Stimulated activated CD8-positive, alpha-beta memory T cell treated with anti-CD3 and anti-CD28 coated beads, Interleukin-15, amount 100 ng/mL, for 4 hours (primary cell): ENCODE data around the gene RIMKLA.
A peak's percentile ranks its signal among the peaks of the same experiment; 100 is the strongest.

Experiments
- DNase-seq, 2 donors: peaks; one replicate each; pipeline ENCODE4 v3.0.0-alpha.2; 2020; ENCODE audit warnings: low read depth in 2 of 2

The RIMKLA gene, protein sequence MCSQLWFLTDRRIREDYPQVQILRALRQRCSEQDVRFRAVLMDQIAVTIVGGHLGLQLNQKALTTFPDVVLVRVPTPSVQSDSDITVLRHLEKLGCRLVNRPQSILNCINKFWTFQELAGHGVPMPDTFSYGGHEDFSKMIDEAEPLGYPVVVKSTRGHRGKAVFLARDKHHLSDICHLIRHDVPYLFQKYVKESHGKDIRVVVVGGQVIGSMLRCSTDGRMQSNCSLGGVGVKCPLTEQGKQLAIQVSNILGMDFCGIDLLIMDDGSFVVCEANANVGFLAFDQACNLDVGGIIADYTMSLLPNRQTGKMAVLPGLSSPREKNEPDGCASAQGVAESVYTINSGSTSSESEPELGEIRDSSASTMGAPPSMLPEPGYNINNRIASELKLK

DNA sequence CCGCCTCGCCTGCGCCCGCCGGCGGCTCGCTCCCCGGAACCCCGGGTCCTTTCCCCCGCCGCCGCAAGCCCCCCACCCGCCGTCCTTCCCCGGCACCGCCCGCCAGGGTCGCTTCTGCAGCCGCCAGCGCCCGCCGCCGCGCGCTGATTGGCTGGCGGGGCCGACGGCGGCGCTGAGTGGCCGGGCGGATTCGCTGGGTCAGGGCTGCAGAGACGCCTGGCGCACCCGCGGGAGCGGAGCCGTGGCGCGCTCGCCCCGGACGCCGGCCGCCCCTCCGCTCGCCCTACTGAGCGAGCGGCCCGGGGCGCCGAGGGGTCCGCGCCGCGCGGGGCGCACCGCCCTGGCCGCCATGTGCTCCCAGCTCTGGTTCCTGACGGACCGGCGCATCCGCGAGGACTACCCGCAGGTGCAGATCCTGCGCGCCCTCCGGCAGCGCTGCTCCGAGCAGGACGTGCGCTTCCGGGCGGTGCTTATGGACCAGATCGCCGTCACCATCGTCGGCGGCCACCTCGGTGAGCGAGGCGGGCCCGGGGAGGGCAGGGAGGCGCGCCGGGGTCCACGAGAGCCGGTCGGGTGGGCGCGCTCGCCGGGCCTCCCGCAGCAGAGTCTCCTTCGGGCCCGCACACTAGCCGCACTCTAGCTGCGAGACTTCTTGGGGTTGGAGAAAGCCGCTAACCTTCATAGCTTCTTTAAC lies at the start of gene RIMKLA:
Gene RIMKLA (plus strand): TSS at position 207 of the 694 bp plus-strand sequence. CDS start 143 bp downstream, at position 350.
- peak in 1 of 2 donors; percentile 23 for DNase-seq

DNA sequence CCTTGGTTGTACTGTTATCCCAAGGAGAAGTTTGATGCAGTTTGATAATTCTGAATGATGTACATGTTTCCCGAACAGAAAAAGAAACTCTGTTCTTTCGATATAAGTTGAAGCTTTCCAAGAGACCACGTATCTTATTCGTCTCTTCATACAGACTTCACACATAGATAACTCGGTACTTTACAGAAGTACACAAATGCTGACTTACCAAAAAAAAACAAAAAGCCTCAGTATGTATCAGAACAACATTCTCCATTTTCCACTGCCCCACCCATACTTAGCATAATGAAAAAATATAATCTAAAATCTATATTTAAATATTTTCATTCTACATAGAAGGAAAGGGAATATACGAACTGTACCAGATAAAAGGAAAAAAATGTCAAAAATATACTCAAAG lies 47.7 kb upstream of the RIMKLA start:
- DNase-seq, result no peak

DNA sequence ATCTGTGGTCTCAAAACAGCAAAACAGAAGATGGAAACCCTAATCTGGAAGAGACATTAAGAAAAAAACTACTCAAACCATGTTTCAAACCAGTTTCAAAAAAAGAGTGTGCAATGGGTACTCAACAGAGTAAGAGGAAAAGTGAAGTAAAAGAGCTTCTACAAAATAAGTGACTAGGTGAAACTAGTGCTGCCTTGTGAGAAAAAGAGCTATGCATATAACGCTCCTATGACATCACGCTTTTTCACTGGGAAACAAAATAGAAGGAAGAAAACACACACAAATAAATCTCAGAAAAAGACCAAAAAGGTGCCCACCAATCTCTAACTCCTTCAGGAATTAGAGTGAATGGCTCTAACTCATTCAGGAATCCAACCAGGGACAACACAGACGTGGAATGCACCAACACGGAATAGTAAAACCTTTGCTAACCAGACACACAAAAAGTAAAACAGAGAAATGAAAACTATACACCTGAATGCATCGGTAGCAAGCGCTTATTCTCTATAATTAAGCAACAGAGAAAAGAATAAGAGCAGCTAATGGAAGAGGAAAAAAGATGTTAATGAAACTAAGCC lies 46.8 kb upstream of the RIMKLA start:
- DNase-seq, result no peak

DNA sequence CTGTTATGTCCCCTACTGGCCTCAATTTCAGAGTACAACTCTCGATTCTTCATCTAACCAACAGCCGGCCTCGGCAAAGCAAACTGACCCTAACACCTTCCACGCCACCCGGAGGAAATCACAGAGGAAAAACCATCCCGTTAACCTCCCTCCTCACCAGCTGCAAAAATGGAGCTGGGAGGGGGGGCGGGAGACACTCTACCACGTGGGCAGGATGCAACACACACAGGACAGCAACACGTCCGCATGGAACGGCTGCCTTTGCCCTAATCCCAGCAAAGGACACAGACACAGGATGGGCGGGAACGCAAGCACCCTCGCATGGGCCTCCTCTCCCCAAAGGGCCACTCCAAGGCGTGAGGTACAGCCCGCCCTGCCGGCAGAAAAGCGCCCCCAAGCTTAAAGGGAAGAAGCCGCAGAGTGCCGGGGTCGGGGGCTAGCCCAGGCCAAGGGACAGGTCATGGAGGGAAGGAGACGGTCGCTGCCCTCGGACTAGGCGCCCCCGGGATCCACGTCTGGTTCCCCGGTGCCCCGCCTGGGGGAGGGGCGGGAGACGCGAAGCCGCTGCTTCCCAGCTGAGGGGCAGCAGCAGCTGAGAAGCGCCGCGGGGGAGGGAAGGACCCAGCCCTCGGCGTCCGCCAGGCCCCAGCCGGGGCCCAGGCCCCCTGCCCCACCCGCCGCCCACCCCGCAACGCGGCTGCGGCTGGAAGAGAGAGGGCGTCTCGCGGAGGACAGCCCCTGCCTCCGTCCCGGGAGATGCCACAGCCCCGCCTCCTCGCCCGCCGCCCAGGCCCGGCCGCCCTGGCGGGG lies 46.1 kb upstream of the RIMKLA start:
- DNase-seq, result peak; percentile 7 to 8

DNA sequence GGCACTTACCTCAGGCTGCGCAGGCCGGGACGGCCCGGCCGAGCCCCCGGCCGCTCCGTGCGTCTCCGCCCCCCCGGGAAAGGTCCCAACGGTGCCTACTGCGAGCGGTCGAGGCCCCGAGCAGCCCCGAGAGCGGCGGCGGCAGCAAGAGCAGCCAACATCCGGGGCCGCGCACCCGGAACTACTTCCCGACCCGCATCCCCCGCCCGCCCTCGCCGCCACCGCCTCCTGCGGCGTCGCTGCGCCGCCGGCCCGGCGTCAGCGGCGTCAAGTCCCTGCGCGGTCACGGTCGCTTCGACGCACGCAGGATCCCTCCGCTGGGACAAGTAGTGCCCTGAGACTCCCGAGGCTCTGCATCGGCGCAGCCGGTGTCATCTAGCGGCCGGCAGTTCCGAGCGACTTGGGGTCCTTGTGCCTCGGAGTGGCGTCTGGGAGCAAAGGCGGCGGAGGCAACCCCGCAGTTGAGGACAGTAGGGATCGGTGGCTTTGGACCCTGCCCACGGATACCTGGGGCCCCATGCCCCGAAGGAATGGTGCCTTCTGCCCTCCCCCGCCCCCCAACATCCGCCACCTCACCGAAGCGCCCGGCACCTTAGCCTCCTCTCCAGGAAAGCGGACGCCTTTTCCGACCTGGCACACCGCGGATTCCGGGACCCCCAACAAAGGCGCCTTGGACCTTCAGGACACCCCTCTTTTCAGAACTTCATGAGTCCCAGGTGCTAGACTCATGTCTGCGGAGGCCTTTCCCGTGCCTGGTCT lies 45.4 kb upstream of the RIMKLA start, which contains the start of gene FOXJ3:
Gene FOXJ3 (minus strand): TSS at position 186 of the 759 bp plus-strand sequence. CDS start 24,142 bp downstream, outside the sequence.
- peak; percentile 78 to 86 for DNase-seq

DNA sequence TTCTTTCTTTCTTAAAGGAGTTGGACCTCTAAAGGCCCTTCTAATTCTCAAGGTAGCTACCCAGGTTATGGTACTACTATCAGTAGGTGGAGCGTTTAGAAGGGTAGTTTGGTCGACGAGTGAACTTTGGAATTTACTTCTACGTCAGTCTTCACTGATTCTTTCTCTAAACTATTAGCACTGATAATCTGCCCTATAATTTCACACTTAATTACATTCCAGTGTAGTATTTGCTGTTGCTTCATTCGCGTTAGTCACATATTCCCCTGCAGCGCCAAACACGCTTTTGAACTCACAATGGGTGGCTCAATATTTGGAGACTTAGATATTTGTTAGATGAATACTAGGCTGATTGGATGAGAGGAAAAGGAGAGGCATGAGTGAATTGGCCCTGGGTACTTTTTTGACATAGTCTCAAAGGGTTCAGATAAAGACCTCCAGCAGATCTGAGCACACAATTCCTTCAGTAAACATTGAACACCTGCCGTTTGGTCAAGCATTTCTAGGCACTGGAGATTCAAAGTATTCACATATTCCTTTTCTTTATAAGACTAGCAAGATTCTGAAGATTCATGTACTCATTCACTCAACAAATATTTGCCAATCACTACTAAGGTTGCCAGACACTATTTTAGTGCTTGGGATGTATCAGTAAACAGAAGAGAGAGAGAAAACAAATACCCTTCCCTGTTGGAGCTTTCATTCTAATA lies 44.6 kb upstream of the RIMKLA start:
- DNase-seq, result no peak

DNA sequence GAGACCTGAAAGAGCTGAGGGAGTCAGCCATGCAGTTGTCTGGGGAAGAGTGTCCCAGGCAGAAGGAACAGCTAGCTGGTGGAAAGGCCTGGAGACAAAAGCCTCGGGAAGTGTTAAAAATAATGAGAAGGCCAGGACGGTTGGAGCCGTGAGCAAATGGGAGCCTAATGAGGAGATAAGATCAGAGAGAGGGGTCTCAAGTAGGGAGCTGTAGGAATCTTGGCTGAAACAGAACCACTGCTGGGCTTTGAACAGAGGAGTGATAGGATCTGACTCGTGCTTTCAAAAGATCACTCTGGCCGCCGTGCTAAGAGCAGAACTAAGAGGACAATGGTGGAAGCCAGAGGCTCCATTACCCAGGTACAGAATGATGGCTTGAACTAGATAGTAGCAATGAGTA lies 43.6 kb upstream of the RIMKLA start:
- no peak for DNase-seq

DNA sequence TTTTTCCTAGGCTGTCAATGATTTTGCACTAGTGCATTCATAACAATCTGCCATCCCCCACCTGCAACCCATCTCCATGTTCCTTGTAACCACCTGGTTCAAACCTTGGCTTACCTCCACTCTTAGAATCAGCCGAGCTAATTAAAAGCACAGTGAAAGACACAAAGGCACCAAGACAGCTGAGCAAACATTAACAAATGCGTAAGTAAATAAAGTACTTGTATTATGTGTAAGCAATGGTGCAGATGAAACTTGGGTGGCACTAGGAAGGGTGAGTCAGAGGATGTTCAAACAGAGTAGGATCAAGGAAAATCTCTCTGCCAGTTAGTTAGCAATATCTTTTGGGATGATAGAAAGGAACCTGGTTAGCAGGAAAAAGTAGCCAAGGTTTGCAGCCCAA lies 40.5 kb upstream of the RIMKLA start:
- DNase-seq, result no peak

DNA sequence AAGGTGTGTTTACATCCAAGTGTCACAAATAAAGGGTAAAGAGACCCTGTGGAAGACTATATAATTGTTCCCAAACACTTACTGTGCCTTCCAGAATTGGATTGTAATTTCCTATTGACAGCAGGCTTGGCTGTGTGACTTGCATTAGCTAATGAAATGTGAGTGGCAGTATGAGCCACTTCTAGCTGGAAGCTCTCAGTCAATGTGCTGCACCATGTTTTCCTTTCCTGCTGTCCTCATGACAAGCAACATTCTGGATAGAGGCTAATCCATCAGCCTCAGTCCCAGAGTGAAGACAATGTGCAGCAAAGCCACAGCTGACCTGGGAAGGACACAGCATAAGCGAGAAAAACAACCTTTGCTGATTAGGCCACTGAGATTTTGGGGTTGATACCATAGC lies 39.7 kb upstream of the RIMKLA start:
- no peak for DNase-seq

DNA sequence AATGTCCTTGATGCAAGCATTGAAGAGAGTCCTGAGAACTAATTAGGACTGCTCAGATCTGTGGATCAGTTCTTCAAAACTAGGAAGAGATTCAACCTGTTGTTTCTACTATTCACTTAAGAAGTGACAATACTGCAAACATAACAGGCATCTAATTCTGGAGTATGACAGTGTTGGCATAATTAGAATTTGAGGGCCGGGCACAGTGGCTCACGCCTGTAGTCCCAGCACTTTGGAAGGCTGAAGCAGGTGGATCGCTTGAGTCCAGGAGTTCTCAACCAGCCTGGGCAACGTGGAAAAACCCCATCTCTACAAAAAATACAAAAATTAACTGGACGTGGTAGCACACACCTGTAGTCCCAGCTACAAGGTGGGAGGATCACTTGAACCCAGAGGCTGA lies 37.5 kb upstream of the RIMKLA start:
- no peak for DNase-seq

DNA sequence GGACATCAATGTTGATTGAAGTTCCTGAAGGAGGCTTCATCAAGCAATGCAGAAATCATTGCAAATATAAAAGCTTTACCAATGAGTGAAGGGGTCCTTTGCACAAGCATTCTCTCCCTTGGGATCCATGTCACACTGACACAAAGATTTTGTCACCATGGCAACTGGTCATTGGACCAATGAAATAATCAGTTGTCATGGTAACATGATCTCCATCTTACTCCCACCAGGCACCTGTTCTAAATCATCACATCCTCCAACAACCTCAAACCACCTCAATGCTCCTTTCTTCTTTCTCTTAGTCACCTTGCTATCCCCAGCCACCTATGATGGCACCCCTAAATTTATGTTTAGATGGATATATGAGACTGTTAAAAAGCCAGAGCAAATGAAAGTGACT lies 32.1 kb upstream of the RIMKLA start:
- DNase-seq, result no peak

DNA sequence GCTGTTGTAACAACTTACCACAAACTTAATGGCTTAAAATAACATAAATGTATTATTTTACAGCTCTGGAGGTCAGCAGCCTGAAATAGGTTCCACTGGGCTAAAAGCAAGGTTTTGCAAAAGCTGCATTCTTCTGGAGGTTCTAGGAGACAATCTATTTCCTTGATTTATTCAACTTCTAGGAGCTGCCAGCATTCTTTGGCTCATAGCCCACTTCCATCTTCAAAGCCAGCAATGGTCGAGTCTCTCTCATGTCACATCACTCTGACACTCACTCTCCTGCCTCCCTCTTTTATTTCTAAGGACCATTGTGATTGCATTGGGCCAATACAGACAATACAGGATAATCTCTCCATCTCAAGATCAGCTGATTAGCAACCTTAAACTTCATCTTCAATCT lies 30.5 kb upstream of the RIMKLA start:
- DNase-seq, result no peak

DNA sequence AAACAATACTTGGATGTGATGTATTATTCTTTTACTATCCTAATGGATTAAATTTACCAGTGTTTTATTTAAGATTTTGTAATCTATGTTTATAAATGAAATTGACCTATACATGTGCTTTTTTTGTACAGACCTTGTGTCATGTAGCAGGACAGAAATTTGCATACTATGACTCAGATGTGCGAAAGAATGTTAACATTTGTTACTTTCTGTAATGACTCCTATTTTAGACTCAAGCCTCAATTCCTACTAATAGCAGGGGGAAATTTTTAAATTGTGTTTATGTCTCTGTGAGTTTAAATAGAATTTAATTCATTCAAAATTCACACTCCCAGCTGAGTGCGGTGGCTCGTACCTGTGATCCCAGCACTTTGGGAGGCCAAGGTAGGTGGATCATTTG lies 21.8 kb upstream of the RIMKLA start:
- DNase-seq, result no peak

DNA sequence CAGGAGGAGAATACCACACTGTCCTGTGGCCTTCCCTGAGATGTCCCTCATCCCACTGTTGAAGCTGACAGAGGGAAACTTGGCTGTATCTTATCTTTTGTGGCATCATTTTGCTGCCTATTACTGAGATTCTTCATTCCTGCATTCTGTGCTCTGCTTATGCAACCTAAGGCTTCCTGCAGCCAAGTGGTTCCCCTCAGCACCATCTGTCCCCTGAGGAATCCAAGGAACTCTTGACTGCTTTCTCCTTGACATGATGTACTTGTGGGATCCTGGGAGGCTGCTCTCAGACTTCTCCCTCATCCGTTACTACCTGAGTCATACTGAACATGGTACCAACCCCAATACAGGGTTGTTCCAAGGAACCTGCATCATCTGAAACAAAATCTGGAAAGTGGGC lies 21.1 kb upstream of the RIMKLA start:
- DNase-seq, result no peak

DNA sequence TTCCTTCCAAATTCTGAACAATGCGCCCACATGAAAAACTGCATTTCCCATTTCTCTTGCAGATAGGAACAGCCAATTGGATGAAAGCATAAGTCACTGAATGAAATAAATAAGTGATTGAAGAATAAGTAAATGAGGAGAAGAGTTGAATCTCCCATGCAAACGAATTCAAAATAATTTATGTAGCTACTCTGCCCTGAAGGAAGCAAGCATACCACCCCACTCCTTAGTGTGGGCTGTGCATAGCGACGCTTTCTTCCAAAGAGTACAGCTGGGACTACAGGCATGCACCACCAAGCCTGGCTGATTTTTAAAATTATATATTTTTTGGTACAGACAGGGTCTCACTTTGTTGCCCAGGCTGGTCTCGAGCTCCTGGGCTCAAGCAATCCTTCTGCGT lies 16.5 kb upstream of the RIMKLA start:
- DNase-seq, result no peak

DNA sequence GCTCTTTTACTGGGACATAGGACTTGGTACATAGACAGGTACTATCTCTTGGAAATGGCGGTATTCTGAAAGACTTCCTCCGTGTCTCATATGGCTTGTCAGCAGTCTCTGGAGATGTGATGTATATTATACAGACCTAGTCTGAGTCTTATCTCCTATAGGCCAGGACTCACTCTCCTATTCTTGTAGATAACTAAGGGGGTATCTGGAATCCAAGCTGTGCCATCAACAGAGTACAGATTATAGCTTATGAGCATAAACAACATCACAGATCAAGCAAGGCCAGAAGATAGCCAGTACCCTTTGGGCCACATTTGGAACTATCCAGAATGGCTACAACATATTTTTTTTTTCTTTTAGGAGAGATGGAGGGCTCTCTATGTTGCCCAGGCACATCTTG lies 16.1 kb upstream of the RIMKLA start:
- DNase-seq, result no peak

DNA sequence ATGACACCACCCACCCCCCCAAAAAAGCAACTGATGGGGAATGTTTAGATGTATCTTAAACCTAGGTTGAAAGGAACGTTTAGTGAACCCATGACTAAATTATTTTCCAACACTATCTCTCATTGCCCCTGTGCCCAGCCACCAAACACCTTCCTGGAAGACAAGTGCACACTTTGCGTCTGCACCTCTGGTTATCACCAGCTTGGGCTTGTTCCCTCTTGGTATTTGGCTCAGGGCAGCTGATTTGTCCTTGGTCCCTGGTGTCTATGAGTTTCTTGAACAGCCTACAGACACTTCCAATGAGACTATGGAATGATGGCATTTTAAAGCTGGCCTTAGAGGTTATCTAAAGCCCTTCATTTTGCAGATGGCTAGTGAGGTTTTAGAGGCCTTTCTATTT lies 15.5 kb upstream of the RIMKLA start:
- no peak for DNase-seq

DNA sequence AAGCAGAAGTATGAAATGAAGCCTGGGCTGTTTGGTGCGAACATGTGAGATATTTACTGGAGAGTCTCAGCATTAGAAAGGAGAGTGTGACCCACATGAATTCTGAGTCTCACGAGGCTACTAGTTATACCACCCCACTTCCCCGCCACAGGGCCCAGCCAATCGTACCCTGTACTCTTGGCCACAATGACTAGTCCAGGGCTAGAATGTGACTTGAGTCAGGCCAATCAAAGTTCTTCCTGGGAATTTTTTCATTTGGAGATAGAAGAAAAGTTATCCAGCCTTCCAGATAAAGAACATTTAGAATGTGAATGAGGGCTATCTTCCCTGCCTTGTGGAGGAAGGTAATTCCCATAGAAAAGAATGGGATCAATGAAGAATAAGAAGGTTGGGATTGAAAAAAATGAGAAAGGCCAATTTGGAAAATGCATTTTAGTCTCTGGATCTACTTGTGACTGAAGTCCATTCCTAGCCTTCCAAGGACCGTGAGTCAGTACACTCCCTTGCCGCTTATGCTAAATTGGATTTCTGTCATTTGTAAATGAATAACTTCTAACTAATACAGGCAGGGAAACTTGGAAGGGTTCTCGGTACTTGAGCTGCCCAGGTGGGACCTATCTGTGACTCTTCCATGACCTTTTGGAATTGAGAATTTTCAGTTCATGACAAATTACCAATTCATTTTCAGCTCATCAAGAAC lies 12.3 kb upstream of the RIMKLA start:
- DNase-seq, result no peak

DNA sequence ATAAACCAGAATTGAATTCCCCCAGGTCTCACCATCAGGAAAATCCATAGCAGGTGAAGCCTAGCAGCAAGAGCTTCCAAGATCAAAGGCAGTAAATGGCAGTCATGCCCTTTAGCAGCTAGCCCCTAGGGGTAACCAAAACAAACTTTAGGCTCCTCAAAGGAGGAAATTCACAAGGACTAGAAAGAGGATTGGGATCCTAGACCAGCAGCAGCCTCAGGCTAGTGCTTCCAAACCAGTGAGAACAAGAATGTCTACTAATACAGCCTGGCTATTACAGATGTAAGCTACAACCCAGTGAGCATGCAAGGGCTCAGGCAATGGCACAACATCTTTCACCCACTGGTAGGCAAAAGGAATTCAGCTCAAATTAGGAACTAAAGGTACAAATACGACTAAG lies 11.1 kb upstream of the RIMKLA start:
- no peak for DNase-seq
